Ovary (tissue), 3 donors: ENCODE results near the gene CAPRIN1.

ENCODE experiments used
- POLR2A ChIP-seq: fragments of 450-650 bp; IDR thresholded peaks from one replicate; pipeline ENCODE4 v1.6.1; 2017; ENCODE audit warnings: antibody characterized with exemption, mild to moderate bottlenecking, moderate library complexity
- TF ChIP-seq, protein P1 (sequence below), 3 donors: fragments of 450-650 bp in 2 of 3; fragments of 200-600 bp in 1 of 3; IDR thresholded peaks; one replicate each; pipeline versions ENCODE4 v1.5.1 to v1.8.0; 2016 to 2022; ENCODE audit warnings: antibody characterized with exemption in 3 of 3, mild to moderate bottlenecking in 1 of 3
- donor health status: DM: no; HTN: no; CAD: no.

DNA sequence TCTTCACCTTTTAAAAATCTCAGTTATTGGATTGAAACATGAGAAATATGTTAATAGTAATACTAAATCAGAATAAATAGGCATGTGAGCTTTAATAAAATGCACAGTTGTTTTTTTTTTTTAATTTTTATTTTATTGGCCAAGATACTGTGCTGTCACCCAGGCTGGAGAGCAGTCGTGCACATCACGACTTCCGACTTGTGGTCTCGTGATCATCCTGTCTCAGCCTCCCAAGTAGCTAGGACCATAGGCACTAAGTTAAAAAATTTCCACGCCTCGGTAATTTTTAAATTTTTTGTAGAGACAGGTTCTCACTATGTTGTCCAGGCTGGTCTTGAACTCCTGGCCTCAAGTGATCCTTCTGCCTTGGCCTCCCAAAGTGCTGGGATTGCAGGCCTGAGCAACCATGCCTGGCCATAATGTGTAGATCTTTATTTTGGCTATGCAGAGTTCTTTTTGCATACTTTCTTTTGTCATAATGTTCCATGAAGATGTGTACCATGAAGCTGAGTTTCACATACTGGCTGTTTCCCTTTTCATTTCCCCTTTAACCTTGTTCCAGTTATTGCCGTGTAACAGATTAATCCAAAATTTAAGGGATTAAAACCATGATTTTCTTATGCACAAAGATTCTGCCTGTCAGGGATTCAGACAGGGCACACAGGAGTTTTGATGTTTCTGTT is 16.0 kb downstream of the CAPRIN1 start:
- TF ChIP-seq, protein P1, sequence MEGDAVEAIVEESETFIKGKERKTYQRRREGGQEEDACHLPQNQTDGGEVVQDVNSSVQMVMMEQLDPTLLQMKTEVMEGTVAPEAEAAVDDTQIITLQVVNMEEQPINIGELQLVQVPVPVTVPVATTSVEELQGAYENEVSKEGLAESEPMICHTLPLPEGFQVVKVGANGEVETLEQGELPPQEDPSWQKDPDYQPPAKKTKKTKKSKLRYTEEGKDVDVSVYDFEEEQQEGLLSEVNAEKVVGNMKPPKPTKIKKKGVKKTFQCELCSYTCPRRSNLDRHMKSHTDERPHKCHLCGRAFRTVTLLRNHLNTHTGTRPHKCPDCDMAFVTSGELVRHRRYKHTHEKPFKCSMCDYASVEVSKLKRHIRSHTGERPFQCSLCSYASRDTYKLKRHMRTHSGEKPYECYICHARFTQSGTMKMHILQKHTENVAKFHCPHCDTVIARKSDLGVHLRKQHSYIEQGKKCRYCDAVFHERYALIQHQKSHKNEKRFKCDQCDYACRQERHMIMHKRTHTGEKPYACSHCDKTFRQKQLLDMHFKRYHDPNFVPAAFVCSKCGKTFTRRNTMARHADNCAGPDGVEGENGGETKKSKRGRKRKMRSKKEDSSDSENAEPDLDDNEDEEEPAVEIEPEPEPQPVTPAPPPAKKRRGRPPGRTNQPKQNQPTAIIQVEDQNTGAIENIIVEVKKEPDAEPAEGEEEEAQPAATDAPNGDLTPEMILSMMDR (IDR thresholded peaks at IDR 0.05): no peak
- no peak for TF ChIP-seq POLR2A
